Left ventricle myocardium superior (tissue), 1 donor: Measurements from ENCODE around the gene ATP6V1F. TPM values are rescaled to one million over a fixed set of nuclear protein-coding genes. Genes with fewer than 3 reads are reported as not detected.
A peak's percentile ranks its signal among the peaks of the same experiment; 100 is the strongest.

Source experiments
- ATAC-seq: fragments of 200-7000 bp; cut with Tn5 transposase; one replicate; pipeline ENCODE4 v1.9.1; 2020; ENCODE audit warnings: mild to moderate bottlenecking, moderate library complexity
- DNase-seq: peaks from one replicate; pipeline ENCODE4 v3.0.0-alpha.2; 2020
- intact Hi-C: fragments of 100-400 bp; cut with micrococcal nuclease; formaldehyde crosslinking; loops from one replicate; pipeline ENCODE4 v1.11.0; 2022
- total RNA-seq: library from RNA; stranded (reverse); fragmentation: NEBNext Ultra II Directional; extraction: Animal tissue kit (Norgen Biotek cat#: 25700); gene quantifications from one replicate; pipeline ENCODE4 v1.2.1, GENCODE V29; 2021
- donor health status: DM: no; HTN: yes; CAD: no; lungs with severe emphysema.

The ATP6V1F gene
- total RNA-seq, 1 donor from 2014 or later, result 115 TPM

DNA sequence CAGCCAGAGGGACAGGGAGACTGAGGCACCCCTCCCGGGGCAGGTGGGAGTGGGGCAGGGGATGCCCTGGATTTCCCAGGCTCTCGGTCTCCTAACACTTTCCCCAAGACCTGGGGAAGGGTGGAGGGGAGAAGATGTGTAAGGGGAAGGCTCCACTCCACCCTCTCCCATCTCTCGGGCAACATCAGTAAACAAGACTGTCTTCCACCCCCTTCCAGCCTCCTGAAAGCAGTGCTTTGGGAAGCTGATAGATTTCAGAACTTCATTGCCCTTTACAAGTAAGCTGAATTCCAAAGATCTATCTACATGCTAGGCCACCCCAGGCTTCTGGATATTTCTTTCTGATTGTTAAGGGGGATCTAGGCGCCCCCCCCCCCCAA is 28.7 kb upstream of the ATP6V1F start:
- no peak for ATAC-seq
- intact Hi-C loops, result no loop called here
- no peak for DNase-seq

DNA sequence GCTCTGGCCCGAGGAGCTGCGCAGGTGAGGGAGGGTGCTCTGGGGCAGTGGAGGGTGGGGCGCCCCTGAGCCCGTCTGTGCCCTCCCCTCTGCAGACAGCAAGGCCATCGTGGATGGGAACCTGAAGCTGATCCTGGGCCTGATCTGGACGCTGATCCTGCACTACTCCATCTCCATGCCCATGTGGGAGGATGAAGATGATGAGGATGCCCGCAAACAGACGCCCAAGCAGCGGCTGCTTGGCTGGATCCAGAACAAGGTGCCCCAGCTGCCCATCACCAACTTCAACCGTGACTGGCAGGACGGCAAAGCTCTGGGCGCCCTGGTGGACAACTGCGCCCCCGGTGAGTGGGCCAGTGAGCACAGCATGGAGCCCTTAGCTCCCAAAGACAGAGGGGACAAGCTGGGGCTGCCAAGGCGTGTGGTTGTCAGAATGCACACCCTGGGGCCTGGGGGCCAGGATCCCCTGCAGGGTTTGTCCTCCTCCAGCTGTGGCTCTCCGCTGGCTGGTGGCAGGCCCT is 27.4 kb upstream of the ATP6V1F start:
- intact Hi-C loops, result no loop called here
- no peak for ATAC-seq
- DNase-seq, result no peak

DNA sequence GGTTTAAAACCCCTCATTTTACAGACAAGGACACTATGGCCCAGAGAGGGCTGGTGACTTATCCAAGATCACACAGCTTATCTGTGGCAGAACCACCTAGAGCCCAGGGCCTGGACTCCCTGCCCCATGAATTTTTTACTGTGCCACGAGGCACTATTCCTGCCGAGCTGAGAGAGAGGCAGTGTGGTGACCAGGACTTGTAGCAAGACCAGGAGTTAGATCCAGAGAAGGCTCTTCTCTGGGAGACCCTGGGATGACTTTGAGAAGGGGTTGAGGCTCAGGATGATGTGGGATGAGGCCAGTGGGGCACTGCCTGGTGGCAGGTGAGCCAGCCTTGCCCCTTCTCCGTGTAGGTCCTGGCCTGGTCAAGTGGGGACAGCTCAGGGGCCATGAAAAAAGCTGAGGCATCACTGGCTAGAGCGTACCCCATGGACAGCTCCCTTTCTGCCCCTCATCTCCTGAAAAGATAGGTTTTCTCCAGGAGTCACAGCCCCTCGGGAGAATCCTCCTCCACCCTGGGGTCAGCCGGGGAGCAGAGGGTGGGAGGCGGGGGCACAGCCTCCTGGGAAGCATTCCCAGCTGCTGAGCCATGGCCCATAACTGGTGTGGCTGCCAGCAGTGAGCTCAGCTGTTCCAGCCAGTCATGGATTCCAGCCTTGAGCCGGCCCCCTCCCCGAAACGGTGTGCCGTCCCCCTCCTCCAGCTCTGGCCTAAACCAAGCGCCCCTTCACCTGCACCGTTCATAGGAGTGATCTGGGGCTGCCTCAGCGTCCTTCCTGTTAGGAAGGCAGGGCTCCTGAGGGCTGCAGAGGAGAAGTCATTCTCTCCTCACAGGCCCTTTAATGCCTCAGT is 26.6 kb upstream of the ATP6V1F start:
- intact Hi-C loops, result no loop called here
- ATAC-seq, result peak; percentile 4
- peak; percentile 70 for DNase-seq

DNA sequence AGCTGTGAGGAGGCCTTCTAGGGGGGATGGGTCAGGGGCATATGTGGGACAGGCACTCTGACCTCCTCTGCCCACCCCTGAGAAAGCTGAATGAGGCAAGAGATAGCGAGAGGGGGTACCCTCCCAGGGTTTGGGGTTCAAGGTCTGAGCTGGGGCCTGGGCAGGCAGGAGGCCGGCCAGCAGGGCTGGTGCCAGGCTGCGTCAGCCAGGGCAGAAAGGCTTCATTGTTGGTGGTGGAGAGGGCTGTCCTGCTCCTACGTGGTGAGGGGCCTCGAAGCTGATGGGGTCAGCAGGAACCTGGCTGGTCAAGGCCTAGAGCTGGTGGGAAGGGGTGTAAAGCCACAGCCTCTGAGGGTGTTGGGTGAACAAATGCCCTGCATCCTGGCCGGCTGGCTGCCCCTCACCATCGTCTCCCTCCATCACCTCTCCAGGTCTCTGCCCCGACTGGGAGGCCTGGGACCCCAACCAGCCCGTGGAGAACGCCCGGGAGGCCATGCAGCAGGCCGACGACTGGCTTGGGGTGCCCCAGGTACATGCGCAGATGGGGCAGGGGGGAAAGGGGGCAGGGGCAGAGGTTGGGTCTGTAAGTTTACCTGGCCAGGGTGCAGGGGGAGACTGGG is 25.8 kb upstream of the ATP6V1F start:
- intact Hi-C loops, result no loop called here
- no peak for DNase-seq

DNA sequence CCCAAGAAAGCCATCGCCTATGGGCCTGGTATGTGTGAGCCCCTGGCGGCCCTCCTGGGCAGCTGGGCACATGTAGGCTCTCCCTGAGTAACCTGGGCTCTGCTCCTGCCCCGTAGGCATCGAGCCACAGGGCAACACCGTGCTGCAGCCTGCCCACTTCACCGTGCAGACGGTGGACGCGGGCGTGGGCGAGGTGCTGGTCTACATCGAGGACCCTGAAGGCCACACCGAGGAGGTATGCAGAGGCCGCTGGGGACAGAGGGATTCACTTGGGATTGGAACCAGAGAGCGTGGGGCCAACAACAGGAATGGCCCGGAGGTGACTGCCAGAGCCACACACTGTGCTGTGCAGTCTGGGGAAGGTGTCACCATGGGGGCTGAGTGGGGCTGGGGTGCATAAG is 25.1 kb upstream of the ATP6V1F start:
- DNase-seq (no peak), ATAC-seq (no peak)
- intact Hi-C loops, result no loop called here

More for the DNA sequence above, 25.8 kb upstream of the ATP6V1F start:
- ATAC-seq, result no peak

DNA sequence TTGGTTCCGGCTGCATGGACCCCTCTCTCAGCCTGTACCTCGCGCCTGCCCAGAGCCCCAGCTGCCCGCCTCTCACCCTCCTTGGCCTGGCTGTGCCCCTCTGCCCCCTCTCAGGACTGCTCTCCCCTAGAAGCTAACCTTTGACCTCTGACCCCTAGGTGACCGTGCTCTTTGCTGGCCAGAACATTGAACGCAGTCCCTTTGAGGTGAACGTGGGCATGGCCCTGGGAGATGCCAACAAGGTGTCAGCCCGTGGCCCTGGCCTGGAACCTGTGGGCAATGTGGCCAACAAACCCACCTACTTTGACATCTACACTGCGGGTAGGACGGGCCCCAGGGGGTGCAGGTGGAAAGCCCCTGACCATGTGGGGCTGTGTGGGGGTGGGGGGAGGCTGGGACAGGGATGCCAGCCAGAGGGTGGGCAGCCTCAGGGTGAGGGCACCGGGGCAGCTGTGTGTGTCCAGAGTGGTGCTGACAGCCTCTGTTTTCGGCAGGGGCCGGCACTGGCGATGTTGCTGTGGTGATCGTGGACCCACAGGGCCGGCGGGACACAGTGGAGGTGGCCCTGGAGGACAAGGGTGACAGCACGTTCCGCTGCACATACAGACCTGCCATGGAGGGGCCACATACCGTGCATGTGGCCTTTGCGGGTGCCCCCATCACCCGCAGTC is 24.4 kb upstream of the ATP6V1F start:
- intact Hi-C loops, result no loop called here
- no peak for DNase-seq
- no peak for ATAC-seq

DNA sequence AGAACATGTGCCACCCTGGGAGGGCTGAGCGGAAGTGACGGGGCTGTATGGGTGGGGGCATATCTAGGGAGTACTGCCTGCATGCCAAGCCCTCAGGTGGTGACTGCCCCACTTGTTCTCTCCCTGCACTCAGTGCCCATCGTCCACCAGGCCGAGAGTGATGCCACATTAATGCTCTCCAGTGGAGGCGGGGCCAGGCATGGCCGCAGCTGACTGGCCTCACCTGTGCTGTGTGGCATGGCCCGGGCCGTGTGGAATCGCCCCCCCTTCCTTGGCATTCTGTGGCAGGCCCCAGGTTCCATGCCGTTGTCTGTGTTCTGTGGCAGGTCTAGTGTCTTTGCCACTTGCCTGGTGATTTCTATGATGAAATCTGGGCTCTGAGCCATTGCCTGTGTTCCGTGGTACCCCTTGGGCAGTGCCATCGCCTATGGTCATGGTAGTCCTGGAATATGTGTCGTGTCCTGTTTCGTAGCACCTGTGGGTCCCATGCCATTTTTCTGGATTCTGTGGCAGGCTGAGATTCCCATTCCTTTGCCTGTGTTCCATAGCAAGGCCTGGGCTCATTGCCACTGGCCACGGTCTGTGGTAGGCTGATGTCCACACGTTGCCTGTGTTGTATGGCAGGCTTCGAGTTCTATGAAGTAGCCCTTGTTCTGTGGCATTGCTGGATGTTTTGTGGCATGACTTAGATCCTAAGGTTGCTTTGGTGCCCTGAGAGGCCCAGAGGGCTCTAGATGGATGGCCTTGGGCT is 23.5 kb upstream of the ATP6V1F start:
- intact Hi-C loops, result no loop called here
- no peak for ATAC-seq
- peak; percentile 34 for DNase-seq

DNA sequence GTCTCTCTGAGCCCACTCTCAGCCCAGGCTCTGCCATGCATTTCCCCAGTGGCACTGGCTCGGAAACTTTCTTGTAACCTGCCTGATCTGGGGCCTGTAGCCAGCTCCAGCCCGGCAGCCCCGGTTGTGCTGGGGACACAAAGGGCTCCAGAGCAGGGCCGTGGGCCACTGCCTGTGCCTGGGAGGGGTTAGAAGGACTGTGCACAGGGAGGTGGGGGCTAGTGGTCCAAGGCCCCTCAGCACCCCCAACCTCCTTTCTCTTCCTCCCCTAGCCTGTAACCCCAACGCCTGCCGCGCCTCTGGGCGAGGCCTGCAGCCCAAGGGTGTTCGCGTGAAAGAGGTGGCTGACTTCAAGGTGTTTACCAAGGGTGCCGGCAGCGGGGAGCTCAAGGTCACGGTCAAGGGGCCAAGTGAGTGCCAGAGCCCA is 22.9 kb upstream of the ATP6V1F start:
- ATAC-seq (no peak), DNase-seq (peak; percentile 20)
- intact Hi-C loops, result no loop called here

DNA sequence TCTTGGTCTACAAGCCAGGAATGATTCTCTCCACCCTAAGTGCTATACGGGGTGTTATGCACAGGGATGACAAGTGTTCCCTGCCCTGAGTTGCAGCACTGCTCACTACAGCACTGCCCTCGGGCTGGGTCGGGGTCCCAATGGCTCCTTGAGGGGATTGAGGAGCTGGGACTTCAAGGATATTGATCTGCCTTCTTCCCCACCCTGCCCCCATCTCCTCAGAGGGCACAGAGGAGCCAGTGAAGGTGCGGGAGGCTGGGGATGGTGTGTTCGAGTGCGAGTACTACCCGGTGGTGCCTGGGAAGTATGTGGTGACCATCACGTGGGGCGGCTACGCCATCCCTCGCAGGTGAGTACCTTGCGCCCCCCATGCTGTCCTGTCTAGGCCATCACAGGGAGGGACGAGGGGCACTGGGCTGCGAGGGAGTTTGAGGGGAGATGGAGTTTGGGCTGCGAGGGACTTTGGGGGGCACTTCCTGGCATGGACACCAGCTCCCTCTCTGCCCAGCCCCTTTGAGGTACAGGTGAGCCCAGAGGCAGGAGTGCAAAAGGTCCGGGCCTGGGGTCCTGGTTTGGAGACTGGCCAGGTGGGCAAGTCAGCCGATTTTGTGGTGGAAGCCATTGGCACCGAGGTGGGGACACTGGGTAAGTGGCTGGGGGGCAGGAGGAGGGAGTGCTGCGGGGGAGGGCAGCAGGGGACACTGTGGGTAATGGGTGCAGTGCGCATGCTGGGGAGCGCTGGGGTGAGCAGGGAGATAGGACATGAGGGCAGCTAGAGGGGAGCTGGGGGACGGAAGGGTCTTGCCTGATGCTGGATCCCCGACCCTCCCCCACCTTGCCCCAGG is 22.1 kb upstream of the ATP6V1F start:
- intact Hi-C loops, result no loop called here
- ATAC-seq (no peak), DNase-seq (peak; percentile 22)

DNA sequence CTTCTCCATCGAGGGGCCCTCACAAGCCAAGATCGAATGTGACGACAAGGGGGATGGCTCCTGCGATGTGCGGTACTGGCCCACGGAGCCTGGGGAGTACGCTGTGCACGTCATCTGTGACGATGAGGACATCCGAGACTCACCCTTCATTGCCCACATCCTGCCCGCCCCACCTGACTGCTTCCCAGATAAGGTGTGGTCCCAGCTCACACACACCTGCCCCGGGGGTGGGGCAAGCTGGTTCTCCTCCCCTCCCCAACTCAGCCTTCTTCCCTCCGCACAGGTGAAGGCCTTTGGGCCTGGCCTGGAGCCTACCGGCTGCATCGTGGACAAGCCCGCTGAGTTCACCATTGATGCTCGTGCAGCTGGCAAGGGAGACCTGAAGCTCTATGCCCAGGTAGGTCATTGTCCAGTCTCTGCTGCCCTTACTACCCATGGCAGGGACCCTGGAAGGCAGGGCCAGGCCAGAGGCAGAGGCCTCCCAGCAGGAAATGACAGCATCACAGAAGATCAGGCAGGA is 21.4 kb upstream of the ATP6V1F start:
- DNase-seq (peak; percentile 37), ATAC-seq (no peak)
- intact Hi-C loops, result no loop called here

DNA sequence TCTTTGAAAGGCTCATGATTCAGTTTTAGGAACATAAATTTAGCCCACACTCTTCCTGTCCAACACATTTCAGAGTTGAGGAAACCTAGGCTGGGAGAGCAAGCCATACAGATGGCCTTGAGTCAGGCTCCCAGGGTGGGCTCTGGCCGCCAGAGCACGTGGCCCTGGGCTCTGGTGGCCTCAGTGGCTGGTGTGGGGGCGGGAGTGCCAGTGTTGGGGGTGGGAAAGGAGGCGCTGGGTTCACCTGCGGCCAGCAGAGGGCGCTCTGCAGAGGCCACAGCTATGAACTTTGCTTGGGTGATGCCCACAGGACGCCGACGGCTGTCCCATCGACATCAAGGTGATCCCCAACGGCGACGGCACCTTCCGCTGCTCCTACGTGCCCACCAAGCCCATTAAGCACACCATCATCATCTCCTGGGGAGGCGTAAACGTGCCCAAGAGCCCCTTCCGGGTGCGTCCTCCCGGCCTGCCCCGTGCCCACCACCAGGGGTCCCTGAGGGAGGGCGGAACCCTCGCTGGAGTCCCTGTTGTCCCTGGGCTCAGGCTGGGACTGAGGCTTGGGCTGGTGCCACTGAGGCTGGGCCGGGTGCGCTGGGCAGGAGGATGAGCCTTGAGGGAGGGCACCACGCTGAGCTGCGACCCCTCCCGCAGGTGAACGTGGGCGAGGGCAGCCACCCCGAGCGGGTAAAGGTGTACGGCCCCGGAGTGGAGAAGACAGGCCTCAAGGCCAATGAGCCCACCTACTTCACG is 20.6 kb upstream of the ATP6V1F start:
- DNase-seq (peak; percentile 71), ATAC-seq (peak; percentile 34)
- intact Hi-C loops, result no loop called here

DNA sequence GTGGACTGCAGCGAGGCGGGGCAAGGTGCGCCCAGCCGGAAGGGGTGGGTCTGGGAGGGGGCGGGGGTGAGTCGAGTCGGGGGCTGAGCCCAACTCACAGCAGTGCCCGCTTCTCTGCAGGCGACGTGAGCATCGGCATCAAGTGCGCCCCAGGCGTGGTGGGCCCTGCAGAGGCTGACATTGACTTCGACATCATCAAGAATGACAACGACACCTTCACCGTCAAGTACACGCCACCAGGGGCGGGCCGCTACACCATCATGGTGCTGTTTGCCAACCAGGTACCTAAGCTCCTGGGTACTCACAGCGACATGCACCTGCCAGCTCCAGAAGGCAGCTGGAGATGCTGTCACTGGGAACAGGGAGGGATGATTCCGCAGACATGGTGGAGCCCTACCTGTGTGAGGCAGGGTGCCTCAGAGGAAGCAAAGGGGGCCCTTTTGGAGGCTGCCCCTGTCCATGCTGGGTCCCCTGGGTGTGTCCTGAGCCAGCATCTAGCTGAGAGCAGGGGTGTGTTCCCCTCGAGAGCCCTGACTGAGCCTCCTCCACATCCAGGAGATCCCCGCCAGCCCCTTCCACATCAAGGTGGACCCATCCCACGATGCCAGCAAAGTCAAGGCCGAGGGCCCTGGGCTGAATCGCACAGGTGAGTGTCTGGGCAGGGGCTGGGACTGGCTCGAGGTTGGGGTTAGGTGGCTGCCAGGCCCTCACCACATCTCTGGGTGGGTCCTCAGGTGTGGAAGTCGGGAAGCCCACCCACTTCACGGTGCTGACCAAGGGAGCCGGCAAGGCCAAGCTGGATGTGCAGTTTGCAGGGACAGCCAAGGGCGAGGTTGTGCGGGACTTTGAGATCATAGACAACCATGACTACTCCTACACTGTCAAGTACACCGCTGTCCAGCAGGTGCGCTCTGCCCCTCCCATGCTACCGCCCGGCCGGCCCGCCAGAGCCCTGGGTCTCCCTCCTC is 19.7 kb upstream of the ATP6V1F start:
- peak; percentile 3 for ATAC-seq
- intact Hi-C loops, result no loop called here
- DNase-seq, result peak; percentile 26

DNA sequence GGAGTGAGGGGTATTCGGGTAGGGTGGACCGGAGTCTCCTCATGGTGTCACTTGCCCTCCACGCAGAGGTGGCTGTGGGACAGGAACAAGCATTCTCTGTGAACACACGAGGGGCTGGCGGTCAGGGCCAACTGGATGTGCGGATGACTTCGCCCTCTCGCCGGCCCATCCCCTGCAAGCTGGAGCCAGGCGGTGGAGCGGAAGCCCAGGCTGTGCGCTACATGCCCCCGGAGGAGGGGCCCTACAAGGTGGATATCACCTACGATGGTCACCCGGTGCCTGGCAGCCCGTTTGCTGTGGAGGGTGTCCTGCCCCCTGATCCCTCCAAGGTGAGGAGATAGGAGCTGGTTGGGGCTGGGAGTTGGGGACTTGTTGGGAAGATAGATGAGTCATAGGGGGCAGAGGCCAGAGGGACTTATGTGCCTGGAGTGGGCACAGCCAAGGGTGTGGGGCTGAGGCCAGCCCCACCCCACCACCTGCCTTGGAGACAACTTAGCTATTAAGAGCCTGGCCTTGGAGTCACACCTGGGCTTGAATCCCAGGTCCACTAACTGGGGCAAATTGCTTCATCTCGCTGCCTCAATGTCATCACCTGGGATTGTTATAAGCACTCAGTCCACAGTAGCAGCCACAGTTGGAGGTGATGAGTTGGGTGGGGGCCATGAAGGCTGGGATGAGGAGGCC is 18.6 kb upstream of the ATP6V1F start:
- no peak for ATAC-seq
- no peak for DNase-seq
- intact Hi-C loops, result no loop called here

DNA sequence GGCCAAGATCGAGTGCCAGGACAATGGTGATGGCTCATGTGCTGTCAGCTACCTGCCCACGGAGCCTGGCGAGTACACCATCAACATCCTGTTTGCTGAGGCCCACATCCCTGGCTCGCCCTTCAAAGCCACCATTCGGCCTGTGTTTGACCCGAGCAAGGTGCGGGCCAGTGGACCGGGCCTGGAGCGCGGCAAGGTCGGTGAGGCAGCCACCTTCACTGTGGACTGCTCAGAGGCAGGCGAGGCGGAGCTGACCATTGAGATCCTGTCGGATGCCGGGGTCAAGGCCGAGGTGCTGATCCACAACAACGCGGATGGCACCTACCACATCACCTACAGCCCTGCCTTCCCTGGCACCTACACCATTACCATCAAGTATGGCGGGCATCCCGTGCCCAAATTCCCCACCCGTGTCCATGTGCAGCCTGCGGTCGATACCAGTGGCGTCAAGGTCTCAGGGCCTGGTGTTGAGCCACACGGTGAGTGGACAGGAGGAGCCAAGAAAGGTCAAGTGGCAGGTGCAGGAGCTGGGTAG is 17.8 kb upstream of the ATP6V1F start:
- intact Hi-C loops, result no loop called here
- ATAC-seq (no peak), DNase-seq (no peak)

DNA sequence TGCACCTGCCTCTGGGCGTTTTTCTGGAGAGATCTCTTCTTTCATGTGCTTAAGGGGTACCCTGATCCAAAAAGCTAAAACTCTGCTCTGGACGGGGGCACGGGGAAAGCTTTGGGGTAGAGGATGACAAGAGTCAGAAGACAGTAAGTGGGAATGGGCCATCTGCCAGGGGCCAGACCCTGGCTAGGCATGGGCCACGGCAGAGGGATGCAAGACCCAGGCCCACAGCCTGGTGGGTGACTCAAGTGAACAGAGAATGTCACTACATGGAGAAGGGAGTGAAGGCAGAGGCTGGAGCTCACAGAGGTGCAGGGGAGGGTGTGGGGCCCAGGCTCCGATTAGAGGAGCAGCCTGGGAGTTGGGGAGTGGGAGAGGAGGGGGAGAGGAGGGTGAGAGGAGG is 17.2 kb upstream of the ATP6V1F start:
- intact Hi-C loops, result no loop called here
- ATAC-seq (no peak), DNase-seq (no peak)

DNA sequence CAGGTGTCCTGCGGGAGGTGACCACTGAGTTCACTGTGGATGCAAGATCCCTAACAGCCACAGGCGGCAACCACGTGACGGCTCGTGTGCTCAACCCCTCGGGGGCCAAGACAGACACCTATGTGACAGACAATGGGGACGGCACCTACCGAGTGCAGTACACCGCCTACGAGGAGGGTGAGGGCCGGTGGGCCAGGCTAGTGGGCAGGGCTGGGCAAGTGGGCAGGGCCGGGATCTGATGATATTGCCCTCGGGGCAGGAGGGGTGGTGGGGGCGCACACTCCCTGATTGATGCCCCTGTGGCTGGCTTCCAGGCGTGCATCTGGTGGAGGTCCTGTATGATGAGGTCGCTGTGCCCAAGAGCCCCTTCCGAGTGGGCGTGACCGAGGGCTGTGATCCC is 16.7 kb upstream of the ATP6V1F start:
- DNase-seq (no peak), ATAC-seq (no peak)
- intact Hi-C loops, result no loop called here
